Transverse colon (tissue), 4 donors: ENCODE data around the gene KHDRBS2. TPM values are rescaled to one million over a fixed set of nuclear protein-coding genes. Genes with fewer than 3 reads are reported as not detected.

Experiments
- DNase-seq: peaks from one replicate; pipeline ENCODE4 v3.0.0-alpha.2; 2019
- H3K27ac ChIP-seq, 4 donors: fragments of 200-600 bp; sonication (generic); 2 replicates each; pipeline ENCODE4 v1.5.1; 2016 to 2018; ENCODE audit warnings: inconsistent platforms in 4 of 4
- H3K27me3 ChIP-seq: fragments of 200-600 bp; sonication (generic); 2 replicates; pipeline ENCODE4 v1.5.1; 2017; ENCODE audit warnings: inconsistent platforms
- H3K36me3 ChIP-seq, 4 donors: fragments of 200-600 bp; sonication (generic); 2 replicates each; pipeline ENCODE4 v1.5.1; 2017 to 2019; ENCODE audit warnings: inconsistent platforms in 4 of 4
- H3K4me1 ChIP-seq, 4 donors: fragments of 200-600 bp; sonication (generic); 2 replicates each; pipeline ENCODE4 v1.5.1; 2017 to 2020; ENCODE audit warnings: inconsistent platforms in 4 of 4
- H3K4me3 ChIP-seq, 4 donors: fragments of 200-600 bp; sonication (generic); 1 replicate in 1 of 4; 2 replicates in 3 of 4; pipeline versions ENCODE4 v1.5.1 to v1.6.1; 2017 to 2019; ENCODE audit warnings: inconsistent platforms in 4 of 4
- H3K9me3 ChIP-seq, 2 donors: fragments of 200-600 bp; sonication (generic); 2 replicates each; pipeline ENCODE4 v1.5.1; 2017 to 2019; ENCODE audit warnings: inconsistent platforms in 2 of 2
- CTCF ChIP-seq, 5 experiments: fragments of 200-600 bp in 3 of 5; fragments of 450-650 bp in 2 of 5; sonication (generic) in 3 of 5; IDR thresholded peaks; 1 replicate in 2 of 5; 2 replicates in 3 of 5; pipeline ENCODE4 v1.5.1; 2016 to 2017; ENCODE audit warnings: antibody characterized with exemption in 5 of 5, inconsistent platforms in 3 of 5, mild to moderate bottlenecking in 2 of 5, moderate library complexity in 1 of 5
- EP300 ChIP-seq: sonication (generic); formaldehyde crosslinking; IDR thresholded peaks from one replicate; pipeline ENCODE4 v1.6.1; 2017; ENCODE audit warnings: antibody characterized with exemption, low read depth
- POLR2A ChIP-seq: fragments of 450-650 bp; IDR thresholded peaks from one replicate; pipeline ENCODE4 v1.6.1; 2016; ENCODE audit warnings: antibody characterized with exemption, mild to moderate bottlenecking, moderate library complexity
- POLR2AphosphoS5 ChIP-seq, 3 donors: sonication (generic); formaldehyde crosslinking; IDR thresholded peaks; one replicate each; pipeline ENCODE4 v1.6.1; 2016; ENCODE audit warnings: antibody characterized with exemption in 3 of 3
- WGBS, 2 donors: methylation state at CpG; one replicate each; pipeline ENCODE4 v1.1.5; 2018; ENCODE audit warnings: low coverage in 1 of 2; 5-methylcytosine and 5-hydroxymethylcytosine counted together
- in situ Hi-C, 4 donors: fragments of 200-750 bp; cut with MboI; loops; one replicate each; pipeline versions ENCODE4 v1.15.0 to v1.15.1; 2017; ENCODE audit warnings: low sequenced_read_pairs in 3 of 4, low pct_ligation_motif_present in 1 of 4, low pct_unique_long_range_greater_than_20kb in 1 of 4
- intact Hi-C: fragments of 100-400 bp; cut with DNase I; formaldehyde crosslinking; loops from one replicate; pipeline ENCODE4 v1.15.1; 2023; ENCODE audit warnings: low total_unique reads
- total RNA-seq, 4 donors: library from RNA; depleted of rRNA; stranded (reverse); fragments of >200 nt; gene quantifications; one replicate each; pipeline ENCODE4 v1.1.0, GENCODE V29; 2016

The KHDRBS2 gene
- total RNA-seq, 4 donors from 2014 or later: 1.6 to 4.5 (median 2.5) TPM

- no peak overlapping the region for H3K27ac ChIP-seq
- H3K36me3 ChIP-seq: no peaks in the 10 kb centered on the region
- intact Hi-C loops (no loop called here), in situ Hi-C loops (no loop called here)
- TF ChIP-seq POLR2A (no peak), CTCF (IDR thresholded peaks at IDR 0.05) (no peak), POLR2AphosphoS5 (IDR thresholded peaks at IDR 0.05) (no peak), EP300 (no peak)
- 92% methylated on average over 3 of the region's 3 CpGs; no CpG with 5 or more reads in 1 of the 2 donors for WGBS, 2 donors
- H3K9me3 ChIP-seq: no peaks in the 10 kb centered on the region
- no peaks in the 10 kb centered on the region for H3K27me3 ChIP-seq
- H3K4me3 ChIP-seq: no peak overlapping the region
- DNase-seq: no peak
- H3K4me1 ChIP-seq: no peaks in the 10 kb centered on the region
Observed at GRCh38 chr6:61711849-61712248, 574.2 kb downstream of the KHDRBS2 start.

- peaks cover 0 to 7% of the 10 kb centered on the region in 2 donors for H3K9me3 ChIP-seq
Observed at GRCh38 chr6:61688165-61688564, 597.9 kb downstream of the KHDRBS2 start.

GRCh38 chr6:61682562-61682961, 603.5 kb downstream of the KHDRBS2 start:
- peaks cover 0 to 6% of the 10 kb centered on the region in 2 donors for H3K9me3 ChIP-seq
- intact Hi-C loops: no loop called here
- H3K4me3 ChIP-seq: no peak overlapping the region
- no peaks in the 10 kb centered on the region for H3K27me3 ChIP-seq
- no peak overlapping the region for H3K27ac ChIP-seq
- DNase-seq: no peak
- no peaks in the 10 kb centered on the region for H3K4me1 ChIP-seq
- no peaks in the 10 kb centered on the region for H3K36me3 ChIP-seq
- no peak for TF ChIP-seq POLR2AphosphoS5 (IDR thresholded peaks at IDR 0.05)
- TF ChIP-seq POLR2A: no peak
- no peak for TF ChIP-seq CTCF (IDR thresholded peaks at IDR 0.05)
- no peak for TF ChIP-seq EP300
- in situ Hi-C loops: no loop called here
- WGBS, 2 donors: 30 to 37% methylated on average over 2 of the region's 2 CpGs

More at GRCh38 chr6:61688165-61688564, 597.9 kb downstream of the KHDRBS2 start:
- intact Hi-C loops: no loop called here
- WGBS, 2 donors: 74 to 91% methylated on average over 2 of the region's 2 CpGs
- no peaks in the 10 kb centered on the region for H3K4me1 ChIP-seq
- no peak for TF ChIP-seq POLR2A
- no peak for TF ChIP-seq POLR2AphosphoS5 (IDR thresholded peaks at IDR 0.05)
- no peak overlapping the region for H3K27ac ChIP-seq
- no peak overlapping the region for H3K4me3 ChIP-seq
- in situ Hi-C loops: no loop called here
- H3K36me3 ChIP-seq: no peaks in the 10 kb centered on the region
- no peaks in the 10 kb centered on the region for H3K27me3 ChIP-seq
- no peak for DNase-seq

DNA sequence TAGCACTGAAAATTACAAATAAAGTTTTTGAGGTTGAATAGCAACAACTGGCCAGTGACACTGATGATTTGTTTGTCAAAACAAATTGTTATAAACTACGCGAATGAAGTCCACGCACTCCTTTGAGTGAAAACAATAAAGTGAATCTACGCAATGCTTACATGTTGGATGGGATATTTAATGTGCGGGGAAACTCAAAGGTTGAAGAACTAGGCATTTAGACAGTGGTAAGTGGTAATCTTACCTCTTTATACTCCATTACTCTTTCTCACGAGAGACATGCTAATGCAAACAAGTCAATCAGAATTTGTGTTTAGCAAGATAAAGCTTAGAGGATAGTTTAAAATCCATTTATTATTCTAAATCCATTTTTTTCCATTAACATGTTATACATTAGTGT, 606.4 kb downstream of the KHDRBS2 start:
- in situ Hi-C loops: no loop called here
- no peaks in the 10 kb centered on the region for H3K36me3 ChIP-seq
- no peak for DNase-seq
- TF ChIP-seq POLR2AphosphoS5 (IDR thresholded peaks at IDR 0.05) (no peak), CTCF (IDR thresholded peaks at IDR 0.05) (no peak), EP300 (no peak), POLR2A (no peak)
- no peaks in the 10 kb centered on the region for H3K4me1 ChIP-seq
- peaks cover 0 to 6% of the 10 kb centered on the region in 2 donors for H3K9me3 ChIP-seq
- H3K4me3 ChIP-seq: no peak overlapping the region
- WGBS, 2 donors: 87 to 90% methylated on average over 6 of the region's 6 CpGs
- H3K27ac ChIP-seq: no peak overlapping the region
- intact Hi-C loops: no loop called here
- no peaks in the 10 kb centered on the region for H3K27me3 ChIP-seq

DNA sequence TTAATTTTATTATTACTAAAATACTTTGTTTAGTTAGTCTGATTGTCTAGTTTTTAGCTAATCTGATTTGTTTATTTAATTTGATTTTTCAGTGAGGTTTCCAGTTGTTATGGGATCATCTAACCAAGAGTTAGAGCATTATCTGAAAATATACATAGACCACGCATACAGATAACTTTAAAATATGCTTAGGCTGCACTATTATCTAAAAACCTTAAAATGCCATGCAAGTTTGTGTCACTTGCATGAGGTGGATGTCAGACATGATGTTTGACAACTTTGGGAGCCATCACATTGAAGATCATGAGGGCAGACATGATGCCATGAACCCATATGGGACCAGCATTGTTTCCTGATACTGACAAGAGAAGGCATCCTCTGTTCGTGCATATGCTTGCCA, 610.3 kb downstream of the KHDRBS2 start:
- Histone ChIP-seq H3K4me1 (no peaks in the 10 kb centered on the region), H3K27ac (no peak overlapping the region), H3K4me3 (no peak overlapping the region), H3K36me3 (no peaks in the 10 kb centered on the region), H3K9me3 (peaks cover 0 to 6% of the 10 kb centered on the region in 2 donors), H3K27me3 (no peaks in the 10 kb centered on the region)
- in situ Hi-C loops (no loop called here), intact Hi-C loops (no loop called here)
- 87 to 100% methylated on average over 1 to 2 of the region's 2 CpGs for WGBS, 2 donors
- TF ChIP-seq CTCF (IDR thresholded peaks at IDR 0.05) (no peak), POLR2AphosphoS5 (IDR thresholded peaks at IDR 0.05) (no peak), EP300 (no peak), POLR2A (no peak)
- DNase-seq: no peak
